ENCODE measurements around the gene FOXK2. TPM values are rescaled to one million over a fixed set of nuclear protein-coding genes. Genes with fewer than 3 reads are reported as not detected.
A peak's percentile ranks its signal among the peaks of the same experiment; 100 is the strongest.

FOXK2 gene
- total RNA-seq, 6 donors from 2014 or later, result 50.8 to 92.7 (median 58.9) TPM

DNA sequence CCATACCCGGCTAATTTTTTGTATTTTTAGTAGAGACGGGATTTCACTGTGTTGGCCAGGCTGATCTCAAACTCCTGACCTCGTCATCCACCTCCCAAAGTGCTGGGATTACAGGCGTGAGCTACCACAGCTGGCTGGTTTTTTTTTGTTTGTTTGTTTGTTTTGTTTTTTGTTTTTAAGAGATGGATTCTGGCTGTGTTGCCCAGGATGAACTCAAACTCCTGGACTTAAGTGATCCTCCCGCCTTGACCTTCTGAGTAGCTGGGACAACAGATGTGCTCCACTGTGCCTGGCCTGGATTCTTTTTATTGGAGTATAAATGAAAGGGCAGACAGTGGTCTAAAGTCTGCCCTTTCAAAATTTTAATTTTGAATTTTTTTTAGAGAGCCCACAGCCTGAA lies 44.7 kb downstream of the FOXK2 start:
- Histone ChIP-seq H3K27me3 (no peaks in the 10 kb centered on the region), H3K4me1 (peaks cover 23 to 57% (median 42%) of the 10 kb centered on the region in 4 donors), H3K4me3 (no peak overlapping the region), H3K27ac (no peak overlapping the region), H3K9me3 (no peaks in the 10 kb centered on the region), H3K36me3 (peaks cover 0 to 46% (median 19%) of the 10 kb centered on the region in 4 donors)
- ATAC-seq (ENCODE audit: low FRiP score in 2 of 2) (no peak), DNase-seq (no peak)
- 77 to 91% methylated on average over 5 of the region's 5 CpGs for WGBS, 2 donors
- TF ChIP-seq EP300 (IDR thresholded peaks at IDR 0.05) (no peak), POLR2A (IDR thresholded peaks at IDR 0.05) (no peak)
- TF ChIP-seq, protein P1, sequence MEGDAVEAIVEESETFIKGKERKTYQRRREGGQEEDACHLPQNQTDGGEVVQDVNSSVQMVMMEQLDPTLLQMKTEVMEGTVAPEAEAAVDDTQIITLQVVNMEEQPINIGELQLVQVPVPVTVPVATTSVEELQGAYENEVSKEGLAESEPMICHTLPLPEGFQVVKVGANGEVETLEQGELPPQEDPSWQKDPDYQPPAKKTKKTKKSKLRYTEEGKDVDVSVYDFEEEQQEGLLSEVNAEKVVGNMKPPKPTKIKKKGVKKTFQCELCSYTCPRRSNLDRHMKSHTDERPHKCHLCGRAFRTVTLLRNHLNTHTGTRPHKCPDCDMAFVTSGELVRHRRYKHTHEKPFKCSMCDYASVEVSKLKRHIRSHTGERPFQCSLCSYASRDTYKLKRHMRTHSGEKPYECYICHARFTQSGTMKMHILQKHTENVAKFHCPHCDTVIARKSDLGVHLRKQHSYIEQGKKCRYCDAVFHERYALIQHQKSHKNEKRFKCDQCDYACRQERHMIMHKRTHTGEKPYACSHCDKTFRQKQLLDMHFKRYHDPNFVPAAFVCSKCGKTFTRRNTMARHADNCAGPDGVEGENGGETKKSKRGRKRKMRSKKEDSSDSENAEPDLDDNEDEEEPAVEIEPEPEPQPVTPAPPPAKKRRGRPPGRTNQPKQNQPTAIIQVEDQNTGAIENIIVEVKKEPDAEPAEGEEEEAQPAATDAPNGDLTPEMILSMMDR (IDR thresholded peaks at IDR 0.05), result no peak

DNA sequence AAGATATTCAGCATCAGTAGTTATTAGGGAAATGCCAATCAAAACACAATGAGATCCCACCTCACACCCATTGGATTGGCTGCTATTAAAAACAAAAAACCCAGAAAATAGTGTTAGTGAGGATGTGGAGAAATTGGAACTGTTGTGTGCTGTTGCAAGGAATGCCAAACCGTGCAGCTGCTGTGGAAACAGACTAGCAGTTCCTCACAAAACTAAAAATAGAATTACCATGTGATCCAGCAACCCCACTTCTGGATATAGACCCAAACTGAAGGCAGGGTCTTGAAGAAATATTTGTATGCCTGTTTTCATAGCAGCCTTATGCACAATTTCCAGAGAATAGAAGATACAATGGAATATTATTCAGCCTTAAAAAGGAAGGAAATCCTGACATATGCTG lies 46.0 kb downstream of the FOXK2 start:
- H3K36me3 ChIP-seq, result peaks cover 0 to 56% (median 24%) of the 10 kb centered on the region in 4 donors
- WGBS, 2 donors, result 50 to 52% methylated on average over 1 of the region's 1 CpG
- H3K27me3 ChIP-seq, result no peaks in the 10 kb centered on the region
- H3K9me3 ChIP-seq, result no peaks in the 10 kb centered on the region
- no peak overlapping the region for H3K4me3 ChIP-seq
- TF ChIP-seq, protein P1 (IDR thresholded peaks at IDR 0.05), result no peak
- TF ChIP-seq EP300 (IDR thresholded peaks at IDR 0.05), result no peak
- TF ChIP-seq POLR2AphosphoS5 (IDR thresholded peaks at IDR 0.05), result no peak
- TF ChIP-seq POLR2A (IDR thresholded peaks at IDR 0.05), result no peak
- H3K27ac ChIP-seq, result no peak overlapping the region
- ATAC-seq (ENCODE audit: low FRiP score in 2 of 2), result no peak
- H3K4me1 ChIP-seq, result peaks cover 14 to 50% (median 32%) of the 10 kb centered on the region in 4 donors
- no peak for DNase-seq

DNA sequence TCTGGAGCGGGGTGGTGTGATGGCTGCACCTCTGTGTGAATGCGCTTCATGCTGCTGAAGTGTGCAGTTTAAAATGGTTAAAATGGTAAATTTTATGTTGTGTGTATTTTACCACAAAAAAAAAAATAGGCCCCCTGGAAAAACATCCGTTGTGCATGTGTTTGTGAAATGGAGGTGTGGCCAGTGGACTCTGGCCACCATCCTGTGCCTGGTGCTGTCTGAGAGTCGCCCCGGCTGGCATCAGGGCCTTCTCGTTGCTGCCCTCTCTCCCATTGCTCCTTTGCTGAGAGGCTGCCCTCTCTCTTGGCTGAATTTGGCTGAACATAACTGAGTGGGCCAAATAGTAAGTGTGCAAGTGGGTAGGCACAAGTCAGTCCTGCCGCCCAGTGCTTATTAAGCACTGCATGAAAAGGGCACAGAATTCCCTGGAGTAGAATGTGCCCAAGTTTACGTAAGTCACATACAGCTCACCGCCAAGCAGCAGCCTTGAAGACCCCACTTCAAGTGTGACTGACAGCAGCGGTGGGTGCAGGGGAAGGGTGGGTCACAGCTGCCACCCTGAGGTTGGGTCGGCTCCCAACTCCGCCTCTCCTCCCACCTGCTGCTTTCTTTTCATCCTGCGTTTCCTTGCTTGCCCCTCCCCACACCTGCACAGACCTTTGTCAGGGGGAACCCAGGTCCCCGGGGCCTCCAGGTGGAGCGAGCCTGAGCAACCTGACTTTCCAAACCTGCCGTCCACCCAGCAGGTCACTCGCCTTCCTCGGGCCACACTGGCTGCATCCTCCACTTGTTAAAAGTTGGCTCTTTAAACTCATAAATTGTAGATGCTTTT lies 46.8 kb downstream of the FOXK2 start:
- WGBS, 2 donors, result 84 to 87% methylated on average over 16 to 18 of the region's 18 CpGs
- Histone ChIP-seq H3K4me1 (peaks cover 14 to 43% (median 29%) of the 10 kb centered on the region in 4 donors), H3K36me3 (peaks cover 0 to 64% (median 27%) of the 10 kb centered on the region in 4 donors), H3K4me3 (no peak overlapping the region), H3K27me3 (no peaks in the 10 kb centered on the region), H3K27ac (no peak overlapping the region), H3K9me3 (no peaks in the 10 kb centered on the region)
- no peak for TF ChIP-seq EP300 (IDR thresholded peaks at IDR 0.05)
- TF ChIP-seq, protein P1 (IDR thresholded peaks at IDR 0.05), result no peak
- no peak for TF ChIP-seq POLR2AphosphoS5 (IDR thresholded peaks at IDR 0.05)
- TF ChIP-seq POLR2A (IDR thresholded peaks at IDR 0.05), result no peak
- DNase-seq (no peak), ATAC-seq (ENCODE audit: low FRiP score in 2 of 2) (peak in 1 of 2 donors; percentile 9)

DNA sequence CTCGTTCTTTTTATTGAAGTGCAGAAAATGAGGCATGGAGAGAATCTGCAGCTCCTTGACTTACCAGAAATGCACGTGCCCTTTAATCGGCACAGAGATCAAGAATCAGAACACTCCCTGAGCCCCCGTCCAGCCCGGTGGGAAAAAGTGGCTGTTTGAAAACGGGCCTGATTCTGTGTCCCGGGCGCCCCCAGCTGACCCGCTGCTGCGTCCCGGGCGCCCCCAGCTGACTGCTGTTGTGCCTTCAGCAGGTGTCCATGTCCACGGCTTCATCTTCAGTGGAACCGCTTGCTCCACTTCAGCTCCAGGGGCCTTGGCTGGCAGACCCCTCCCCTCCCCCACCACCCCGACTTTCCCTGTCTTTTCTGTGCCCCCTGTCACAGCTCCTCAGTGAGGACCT lies 47.8 kb downstream of the FOXK2 start:
- Histone ChIP-seq H3K9me3 (no peaks in the 10 kb centered on the region), H3K4me3 (no peak overlapping the region), H3K4me1 (peaks cover 14 to 41% (median 29%) of the 10 kb centered on the region in 4 donors), H3K27me3 (no peaks in the 10 kb centered on the region), H3K27ac (peak overlapping the region in 1 of 4 donors; percentile 21), H3K36me3 (peaks cover 5 to 73% (median 35%) of the 10 kb centered on the region in 4 donors)
- DNase-seq (no peak), ATAC-seq (ENCODE audit: low FRiP score in 2 of 2) (no peak)
- TF ChIP-seq POLR2A (IDR thresholded peaks at IDR 0.05) (no peak), POLR2AphosphoS5 (IDR thresholded peaks at IDR 0.05) (no peak), EP300 (IDR thresholded peaks at IDR 0.05) (no peak)
- TF ChIP-seq, protein P1 (IDR thresholded peaks at IDR 0.05), result no peak
- 87 to 97% methylated on average over 7 to 15 of the region's 15 CpGs for WGBS, 2 donors

Measured in upper lobe of left lung (tissue), 6 donors.